Erythroblast (primary cell): ENCODE measurements around the gene MAP3K2.

ENCODE experiments used
- DNase-seq, 2 experiments: peaks; one replicate each; lab custom pipeline; 2025; lab: John Stamatoyannopoulos, UW
- GATA1 ChIP-seq: IDR thresholded peaks from 2 replicates; pipeline ENCODE4 v1.6.1; 2011; ENCODE audit warnings: low read depth, mild to moderate bottlenecking, control low read depth, low read length, moderate library complexity
- POLR2A ChIP-seq: IDR thresholded peaks from 2 replicates; pipeline ENCODE4 v1.6.1; 2011; ENCODE audit warnings: mild to moderate bottlenecking, low read length

Gene MAP3K2

GRCh38 chr2:127387655-127388422 lies at the start of gene MAP3K2:
Gene MAP3K2, minus strand, starts transcription at chr2:127387975. Its CDS starts 44,846 bp downstream, at chr2:127343129.
- peak; percentile 96 to 99 for DNase-seq
- TF ChIP-seq GATA1 (no peak), POLR2A (peak; percentile 94)

DNA sequence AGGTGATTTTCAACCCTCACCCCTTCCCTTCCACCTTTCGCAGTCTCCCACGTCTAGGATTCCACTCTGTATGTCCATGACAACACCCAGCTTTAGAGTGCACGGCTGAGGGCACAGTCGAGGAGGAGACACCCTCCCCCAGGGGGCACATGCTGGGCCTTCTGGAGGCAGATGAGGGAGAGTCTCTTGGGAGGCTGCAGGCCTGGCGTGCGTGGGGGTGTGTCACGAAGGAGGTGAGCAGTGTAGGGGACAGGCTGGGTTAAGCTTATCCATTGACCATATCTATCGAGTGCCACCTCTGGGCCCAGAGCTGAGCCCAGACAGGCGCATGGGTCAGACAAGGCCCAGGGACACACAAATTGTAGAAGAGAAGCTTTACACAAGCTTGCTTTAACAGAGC lies 49.3 kb upstream of the MAP3K2 start:
- TF ChIP-seq GATA1 (no peak), POLR2A (no peak)

DNA sequence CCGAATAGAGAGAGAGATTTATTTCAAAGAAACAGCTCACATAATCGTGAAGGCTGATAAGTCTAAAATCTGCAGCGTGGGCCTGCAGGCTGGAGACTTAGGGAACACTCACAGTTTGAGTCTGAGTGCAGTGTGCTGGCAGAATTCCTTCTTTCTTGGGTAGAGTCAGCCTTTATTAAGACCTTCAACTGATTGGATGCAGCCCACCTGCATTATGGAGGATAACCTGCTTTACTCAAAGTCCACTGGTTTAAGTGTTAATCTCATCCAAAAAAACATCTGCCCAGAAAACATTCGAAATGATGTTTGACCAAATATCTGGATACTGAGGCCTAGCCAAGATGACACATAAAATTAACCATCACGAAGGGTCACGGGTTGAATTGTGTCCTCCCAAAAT lies 46.7 kb upstream of the MAP3K2 start:
- DNase-seq = no peak
- no peak for TF ChIP-seq GATA1
- TF ChIP-seq POLR2A = no peak

More for the DNA sequence above, 49.3 kb upstream of the MAP3K2 start:
- no peak for DNase-seq

DNA sequence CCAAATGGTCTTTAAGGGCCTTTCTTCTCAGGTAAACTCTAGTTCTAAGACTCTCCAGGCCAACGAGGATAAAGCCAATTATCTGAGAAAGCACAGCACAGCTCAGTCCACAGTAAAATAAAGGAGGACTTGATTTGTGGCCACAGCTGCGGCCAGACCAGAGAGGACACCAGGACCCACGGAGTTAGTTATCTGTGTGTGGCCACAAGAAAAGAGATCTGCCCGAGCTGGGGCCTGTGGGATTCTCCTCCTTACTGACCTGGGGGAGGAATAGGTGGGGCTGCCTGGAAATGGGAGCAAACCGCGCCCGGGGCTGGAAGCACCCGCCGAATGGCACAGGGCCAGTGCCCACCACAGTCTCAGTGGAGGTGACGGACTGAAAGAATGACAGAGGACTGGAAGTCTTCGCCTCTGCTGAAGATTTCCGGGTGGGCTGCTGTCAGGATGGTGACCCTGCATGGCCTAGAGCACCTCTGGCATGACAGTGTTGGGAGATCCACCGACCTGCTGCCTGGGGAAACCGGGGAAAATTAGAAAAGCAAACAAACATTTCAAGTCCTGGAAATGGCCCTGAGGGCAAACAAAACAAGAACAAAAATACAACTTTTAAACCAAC lies 43.7 kb upstream of the MAP3K2 start:
- TF ChIP-seq GATA1 = no peak
- no peak for TF ChIP-seq POLR2A
- DNase-seq = no peak

DNA sequence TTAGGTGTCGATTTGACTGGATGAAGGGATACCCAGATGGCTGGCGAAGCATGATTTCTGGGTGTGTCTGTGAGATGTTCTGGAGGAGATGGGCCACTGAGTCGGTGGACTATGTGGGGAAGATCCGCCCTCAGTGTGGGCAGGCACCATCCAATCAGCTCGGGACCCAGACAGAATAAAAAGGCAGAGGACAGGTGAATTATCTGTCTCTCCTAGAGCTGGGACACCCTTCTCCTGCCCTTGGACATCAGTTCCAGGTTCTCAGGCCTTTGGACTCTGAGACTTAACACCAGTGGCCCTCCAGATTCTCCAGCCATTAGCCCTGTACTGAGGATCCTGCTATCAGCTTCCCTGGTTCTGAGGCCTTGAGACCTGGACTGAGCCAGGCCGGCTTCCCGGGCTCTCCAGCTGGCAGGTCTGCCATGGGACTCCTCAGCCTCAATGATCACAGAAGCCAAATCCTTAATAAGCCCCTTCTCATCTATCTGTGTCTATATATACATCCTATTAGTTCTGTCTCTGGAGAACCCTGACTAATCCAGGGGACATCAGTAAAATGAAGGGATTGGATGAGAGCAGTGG lies 42.2 kb upstream of the MAP3K2 start:
- DNase-seq = no peak
- TF ChIP-seq POLR2A = no peak
- no peak for TF ChIP-seq GATA1

DNA sequence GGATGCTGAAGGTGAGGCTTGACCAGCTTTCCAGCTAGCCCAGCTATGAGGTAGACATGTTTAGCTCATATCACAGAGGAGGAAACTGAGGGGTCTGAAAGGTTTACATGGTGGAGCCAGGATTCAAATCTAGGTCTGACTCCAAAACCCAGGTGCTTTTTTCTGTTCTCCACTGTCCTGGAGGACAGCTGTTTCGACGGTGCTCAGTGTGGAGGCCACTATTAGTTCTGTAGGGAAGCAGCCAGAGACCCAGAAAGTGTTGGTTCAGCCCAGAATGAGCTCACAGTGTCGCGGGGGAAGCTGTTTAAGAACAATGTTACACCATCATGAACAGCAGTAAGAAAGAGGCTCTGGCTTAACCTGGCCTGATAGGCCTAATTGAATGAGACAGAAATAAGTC lies 41.5 kb upstream of the MAP3K2 start:
- DNase-seq = no peak
- TF ChIP-seq GATA1 = no peak
- TF ChIP-seq POLR2A = no peak

GRCh38 chr2:127428815-127429109 lies 41.0 kb upstream of the MAP3K2 start:
- no peak for DNase-seq
- TF ChIP-seq GATA1 = no peak
- TF ChIP-seq POLR2A = no peak

DNA sequence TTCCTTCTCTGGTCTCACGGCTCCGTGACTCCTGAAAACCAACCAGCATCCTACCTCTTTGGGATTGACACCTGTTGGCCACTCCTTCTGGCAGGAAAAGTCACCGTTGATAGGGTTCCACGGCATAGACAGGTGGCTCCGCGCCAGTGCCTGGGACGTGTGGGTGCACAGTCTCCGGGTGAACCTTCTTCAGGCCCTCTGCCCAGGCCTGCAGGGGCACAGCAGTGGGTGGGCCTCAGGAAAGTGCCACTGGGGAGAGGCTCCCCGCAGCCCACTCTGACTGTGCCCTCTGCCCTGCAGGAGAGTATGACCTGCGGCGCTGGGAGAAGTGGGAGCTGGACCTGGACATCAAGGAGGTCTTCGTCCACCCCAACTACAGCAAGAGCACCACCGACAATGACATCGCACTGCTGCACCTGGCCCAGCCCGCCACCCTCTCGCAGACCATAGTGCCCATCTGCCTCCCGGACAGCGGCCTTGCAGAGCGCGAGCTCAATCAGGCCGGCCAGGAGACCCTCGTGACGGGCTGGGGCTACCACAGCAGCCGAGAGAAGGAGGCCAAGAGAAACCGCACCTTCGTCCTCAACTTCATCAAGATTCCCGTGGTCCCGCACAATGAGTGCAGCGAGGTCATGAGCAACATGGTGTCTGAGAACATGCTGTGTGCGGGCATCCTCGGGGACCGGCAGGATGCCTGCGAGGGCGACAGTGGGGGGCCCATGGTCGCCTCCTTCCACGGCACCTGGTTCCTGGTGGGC lies 40.5 kb upstream of the MAP3K2 start:
- TF ChIP-seq GATA1 (no peak), POLR2A (no peak)
- no peak for DNase-seq

DNA sequence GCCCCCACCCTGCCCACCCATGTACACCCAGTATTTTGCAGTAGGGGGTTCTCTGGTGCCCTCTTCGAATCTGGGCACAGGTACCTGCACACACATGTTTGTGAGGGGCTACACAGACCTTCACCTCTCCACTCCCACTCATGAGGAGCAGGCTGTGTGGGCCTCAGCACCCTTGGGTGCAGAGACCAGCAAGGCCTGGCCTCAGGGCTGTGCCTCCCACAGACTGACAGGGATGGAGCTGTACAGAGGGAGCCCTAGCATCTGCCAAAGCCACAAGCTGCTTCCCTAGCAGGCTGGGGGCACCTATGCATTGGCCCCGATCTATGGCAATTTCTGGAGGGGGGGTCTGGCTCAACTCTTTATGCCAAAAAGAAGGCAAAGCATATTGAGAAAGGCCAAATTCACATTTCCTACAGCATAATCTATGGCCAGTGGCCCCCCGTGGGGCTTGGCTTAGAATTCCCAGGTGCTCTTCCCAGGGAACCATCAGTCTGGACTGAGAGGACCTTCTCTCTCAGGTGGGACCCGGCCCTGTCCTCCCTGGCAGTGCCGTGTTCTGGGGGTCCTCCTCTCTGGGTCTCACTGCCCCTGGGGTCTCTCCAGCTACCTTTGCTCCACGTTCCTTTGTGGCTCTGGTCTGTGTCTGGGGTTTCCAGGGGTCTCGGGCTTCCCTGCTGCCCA lies 39.7 kb upstream of the MAP3K2 start:
- TF ChIP-seq GATA1 = no peak
- no peak for TF ChIP-seq POLR2A
- DNase-seq = no peak

- no peak for DNase-seq
- TF ChIP-seq POLR2A (no peak), GATA1 (no peak)
Observed at GRCh38 chr2:127426501-127427354, 39.0 kb upstream of the MAP3K2 start.

DNA sequence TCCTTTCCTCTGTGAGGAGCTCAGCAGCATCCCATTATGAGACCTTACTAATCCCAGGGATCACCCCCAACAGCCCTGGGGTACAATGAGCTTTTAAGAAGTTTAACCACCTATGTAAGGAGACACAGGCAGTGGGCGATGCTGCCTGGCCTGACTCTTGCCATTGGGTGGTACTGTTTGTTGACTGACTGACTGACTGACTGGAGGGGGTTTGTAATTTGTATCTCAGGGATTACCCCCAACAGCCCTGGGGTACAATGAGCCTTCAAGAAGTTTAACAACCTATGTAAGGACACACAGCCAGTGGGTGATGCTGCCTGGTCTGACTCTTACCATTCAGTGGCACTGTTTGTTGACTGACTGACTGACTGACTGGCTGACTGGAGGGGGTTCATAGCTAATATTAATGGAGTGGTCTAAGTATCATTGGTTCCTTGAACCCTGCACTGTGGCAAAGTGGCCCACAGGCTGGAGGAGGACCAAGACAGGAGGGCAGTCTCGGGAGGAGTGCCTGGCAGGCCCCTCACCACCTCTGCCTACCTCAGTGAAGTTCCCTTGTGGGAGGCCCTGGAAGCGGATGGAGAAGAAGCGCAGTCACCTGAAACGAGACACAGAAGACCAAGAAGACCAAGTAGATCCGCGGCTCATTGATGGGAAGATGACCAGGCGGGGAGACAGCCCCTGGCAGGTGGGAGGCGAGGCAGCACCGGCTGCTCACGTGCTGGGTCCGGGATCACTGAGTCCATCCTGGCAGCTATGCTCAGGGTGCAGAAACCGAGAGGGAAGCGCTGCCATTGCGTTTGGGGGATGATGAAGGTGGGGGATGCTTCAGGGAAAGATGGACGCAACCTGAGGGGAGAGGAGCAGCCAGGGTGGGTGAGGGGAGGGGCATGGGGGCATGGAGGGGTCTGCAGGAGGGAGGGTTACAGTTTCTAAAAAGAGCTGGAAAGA lies 38.0 kb upstream of the MAP3K2 start:
- no peak for DNase-seq
- TF ChIP-seq POLR2A (no peak), GATA1 (no peak)
